ENCODE data around the gene GOLGA6L10.
"Not testable (repeated sequence)": the region's sequence is repeated elsewhere in the genome, so short reads cannot be mapped to it uniquely, and the experiment has no call there.

Gene GOLGA6L10, protein sequence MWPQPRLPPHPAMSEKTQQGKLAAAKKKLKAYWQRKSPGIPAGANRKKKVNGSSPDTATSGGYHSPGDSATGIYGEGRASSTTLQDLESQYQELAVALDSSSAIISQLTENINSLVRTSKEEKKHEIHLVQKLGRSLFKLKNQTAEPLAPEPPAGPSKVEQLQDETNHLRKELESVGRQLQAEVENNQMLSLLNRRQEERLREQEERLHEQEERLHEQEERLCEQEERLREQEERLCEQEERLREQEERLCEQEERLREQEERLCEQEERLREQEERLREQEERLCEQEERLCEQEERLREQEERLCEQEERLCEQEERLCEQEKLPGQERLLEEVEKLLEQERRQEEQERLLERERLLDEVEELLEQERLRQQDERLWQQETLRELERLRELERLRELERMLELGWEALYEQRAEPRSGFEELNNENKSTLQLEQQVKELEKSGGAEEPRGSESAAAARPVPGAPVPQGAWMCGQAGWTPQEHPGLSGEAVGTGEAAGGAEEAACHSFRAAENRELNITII

GRCh38 chr15:82349375-82349774 lies at the start of gene GOLGA6L10:
Gene GOLGA6L10 (minus strand): TSS chr15:82349475. CDS start chr15:82349375, 100 bp downstream.
- not testable (repeated sequence) for DNase-seq

GRCh38 chr15:82398785-82399184 lies 49.5 kb upstream of the GOLGA6L10 start:
- DNase-seq = no peak

DNA sequence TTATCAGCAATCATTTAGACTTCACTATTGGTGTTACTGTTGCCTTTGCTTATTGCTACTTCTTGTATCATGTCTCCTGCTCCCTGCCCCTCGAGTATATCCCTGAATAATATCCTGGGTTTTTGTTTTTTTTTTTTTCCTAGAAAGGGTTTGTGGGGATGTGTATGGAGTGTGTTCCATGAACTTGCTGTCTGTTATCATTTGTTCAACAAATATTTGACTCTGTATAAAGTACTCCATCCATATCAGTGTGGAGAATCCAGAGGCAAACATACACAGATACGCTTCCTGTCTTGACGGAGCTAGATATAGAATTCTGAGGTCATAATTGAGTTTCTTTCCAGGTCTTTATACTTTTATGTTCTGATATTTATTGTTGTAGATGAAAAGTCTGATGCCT lies 48.5 kb upstream of the GOLGA6L10 start:
- no peak for DNase-seq

DNA sequence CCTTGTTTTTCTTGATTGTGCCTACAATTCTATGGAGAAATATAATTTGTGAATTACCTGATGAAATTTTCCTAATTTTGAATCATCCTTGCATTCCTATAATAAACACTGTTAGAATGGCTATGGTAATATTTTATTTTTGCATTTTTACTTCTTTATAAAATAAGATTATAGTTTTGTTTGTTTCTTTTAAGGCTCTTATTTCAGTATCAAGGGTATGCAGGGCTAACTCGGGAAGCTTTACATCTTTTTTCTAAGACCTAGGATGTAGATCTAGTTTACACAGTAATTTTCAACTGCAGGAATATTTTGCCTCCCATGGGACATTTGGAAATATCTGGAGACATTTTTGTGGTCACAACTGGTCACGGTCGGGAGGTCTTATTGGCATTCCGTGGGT lies 46.5 kb upstream of the GOLGA6L10 start:
- not testable (repeated sequence) for DNase-seq

GRCh38 chr15:82393671-82394070 lies 44.4 kb upstream of the GOLGA6L10 start:
- DNase-seq = no peak

- DNase-seq = not testable (repeated sequence)
Observed at GRCh38 chr15:82392077-82392476, 42.8 kb upstream of the GOLGA6L10 start.

DNA sequence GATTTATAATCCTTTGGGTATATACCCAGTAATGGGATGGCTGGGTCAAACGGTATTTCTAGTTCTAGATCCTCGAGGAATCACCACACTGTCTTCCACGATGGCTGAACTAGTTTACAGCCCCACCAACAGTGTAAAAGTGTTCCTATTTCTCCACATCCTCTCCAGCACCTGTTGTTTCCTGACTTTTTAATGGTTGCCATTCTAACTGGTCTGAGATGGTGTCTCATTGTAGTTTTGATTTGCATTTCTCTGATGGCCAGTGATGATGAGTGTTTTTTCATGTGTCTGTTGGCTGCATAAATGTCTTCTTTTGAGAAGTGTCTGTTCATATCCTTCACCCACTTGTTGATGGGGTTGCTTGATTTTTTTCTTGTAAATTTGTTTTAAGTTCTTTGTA lies 40.9 kb upstream of the GOLGA6L10 start:
- not testable (repeated sequence) for DNase-seq

GRCh38 chr15:82387209-82387608 lies 37.9 kb upstream of the GOLGA6L10 start:
- DNase-seq = not testable (repeated sequence)

DNA sequence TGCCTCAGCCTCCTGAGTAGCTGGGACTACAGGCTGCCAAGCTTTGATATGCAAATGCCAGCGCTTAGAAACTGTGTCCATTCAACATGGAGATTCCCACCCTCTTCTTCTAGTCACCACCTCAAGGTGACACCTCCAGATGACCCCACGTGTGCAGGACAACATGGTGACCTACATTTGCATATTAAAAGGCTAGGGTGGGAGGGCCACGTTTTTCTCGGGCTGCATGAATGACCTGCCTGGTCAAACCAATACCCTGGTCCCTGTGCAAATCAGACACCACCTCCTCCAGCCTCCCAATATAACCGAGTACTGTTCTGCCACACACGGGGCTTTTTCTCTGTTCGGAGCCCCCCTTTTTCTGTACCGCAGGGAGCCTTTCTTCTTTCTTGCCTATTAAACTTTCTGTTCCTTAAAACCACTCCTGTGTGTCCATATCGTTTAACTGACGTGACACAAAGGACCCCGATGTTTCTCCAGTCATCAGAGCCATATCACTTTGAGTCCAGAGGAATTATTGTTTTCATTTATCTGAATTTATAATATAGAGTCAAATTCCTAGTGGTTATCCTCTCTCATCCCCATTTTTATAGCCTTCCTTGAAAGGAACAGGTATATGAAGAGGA lies 32.2 kb upstream of the GOLGA6L10 start:
- not testable (repeated sequence) for DNase-seq

GRCh38 chr15:82379552-82379951 lies 30.3 kb upstream of the GOLGA6L10 start:
- DNase-seq = not testable (repeated sequence)

DNA sequence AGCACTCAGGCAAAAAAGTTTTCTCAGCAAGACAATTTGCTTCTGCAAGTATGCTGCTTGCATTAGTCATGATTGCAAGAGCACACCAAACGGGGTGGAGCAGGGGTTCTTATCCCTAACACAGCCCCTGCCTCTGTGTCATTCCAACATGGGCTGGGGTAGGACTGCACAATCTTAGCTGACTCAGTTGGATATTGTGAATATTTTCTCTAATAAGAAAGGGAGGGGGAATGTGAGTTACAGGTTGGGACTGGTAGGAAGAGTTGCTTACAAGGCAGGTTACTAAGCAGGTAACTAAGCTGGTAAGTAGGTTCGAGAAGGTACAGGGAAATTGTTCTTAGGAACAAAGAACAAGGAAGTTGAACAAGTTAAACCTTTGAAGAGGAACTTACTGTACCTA lies 24.4 kb upstream of the GOLGA6L10 start:
- not testable (repeated sequence) for DNase-seq

GRCh38 chr15:82371656-82372055 lies 22.4 kb upstream of the GOLGA6L10 start:
- DNase-seq = no peak

DNA sequence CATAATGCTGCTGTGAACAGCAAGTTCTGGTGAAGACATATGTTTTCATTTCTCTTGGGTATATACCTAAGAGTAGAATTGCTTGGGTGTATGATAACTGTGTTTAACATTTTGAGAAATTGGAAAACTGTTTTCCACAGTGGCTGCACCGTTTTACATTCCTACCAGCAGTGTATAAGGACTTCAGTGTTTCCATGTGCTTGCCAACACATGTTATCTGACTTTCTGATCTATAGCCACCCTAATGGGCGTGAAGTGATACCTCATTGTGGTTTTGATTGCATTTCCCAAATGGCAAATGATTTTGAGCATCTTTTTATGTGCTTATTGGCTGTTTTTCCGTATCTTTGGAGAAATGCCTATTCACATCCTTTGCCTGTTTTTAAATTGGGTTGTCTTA lies 18.5 kb upstream of the GOLGA6L10 start:
- not testable (repeated sequence) for DNase-seq

- not testable (repeated sequence) for DNase-seq
Observed at GRCh38 chr15:82365692-82366323, 16.5 kb upstream of the GOLGA6L10 start.

DNA sequence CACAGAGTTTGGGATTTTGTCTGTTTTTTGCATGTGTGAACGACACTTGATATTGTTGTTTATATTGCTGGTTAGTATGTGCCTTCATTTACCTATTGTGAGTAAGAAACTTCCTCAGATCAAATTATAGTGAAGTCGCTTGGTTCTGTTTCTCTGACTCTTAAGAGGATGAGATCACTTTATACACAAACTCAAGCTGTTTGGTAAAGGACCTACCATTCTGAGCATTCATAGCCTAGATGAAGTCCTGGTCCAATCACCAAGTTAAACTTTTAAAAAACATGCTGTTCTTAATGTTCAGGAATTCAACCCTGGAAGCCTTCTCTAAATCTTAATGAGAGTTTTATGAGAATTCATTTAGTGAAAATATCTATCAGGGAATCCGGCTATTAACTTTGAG lies 15.3 kb upstream of the GOLGA6L10 start:
- not testable (repeated sequence) for DNase-seq

DNA sequence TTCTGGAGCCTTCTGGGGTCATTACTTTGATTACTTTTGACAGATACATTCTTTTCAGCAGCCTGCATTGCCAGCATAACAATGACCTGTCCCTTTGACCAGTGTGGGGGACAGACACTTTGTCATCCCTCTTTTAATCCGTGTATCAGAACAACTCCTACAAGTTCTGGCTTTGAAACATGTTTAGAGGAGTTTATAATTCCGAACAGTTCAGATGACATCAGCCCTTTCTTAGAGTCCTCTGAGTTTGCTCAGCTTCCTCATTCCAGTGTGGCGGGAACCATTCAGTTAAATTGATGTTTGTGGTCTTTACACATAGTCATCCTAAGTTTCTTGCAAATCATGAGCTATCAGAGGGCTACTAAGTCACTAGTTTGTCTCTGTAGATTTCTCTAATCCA lies 13.5 kb upstream of the GOLGA6L10 start:
- DNase-seq = not testable (repeated sequence)

GRCh38 chr15:82360618-82361017 lies 11.3 kb upstream of the GOLGA6L10 start:
- not testable (repeated sequence) for DNase-seq

GRCh38 chr15:82355055-82355454 lies 5.8 kb upstream of the GOLGA6L10 start:
- not testable (repeated sequence) for DNase-seq

DNA sequence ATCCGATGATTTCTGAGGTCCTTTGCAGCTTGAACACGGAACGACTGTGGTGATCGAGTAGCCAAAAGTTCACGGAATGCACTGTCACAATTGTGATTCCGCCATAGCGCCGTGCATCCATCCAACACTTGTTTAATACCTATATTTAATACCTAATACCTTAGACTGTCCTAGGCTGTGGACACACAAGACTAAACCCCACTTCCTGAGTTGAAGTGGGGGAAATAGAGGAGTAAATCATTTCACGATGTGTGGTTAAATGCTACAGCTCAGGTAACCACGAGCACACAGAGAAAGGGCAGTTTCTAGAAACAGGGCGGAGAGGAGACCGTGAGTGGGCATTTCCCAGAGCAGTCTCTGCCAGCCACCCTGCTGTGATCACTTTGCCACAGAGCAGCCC lies 5.3 kb upstream of the GOLGA6L10 start:
- DNase-seq = not testable (repeated sequence)

DNA sequence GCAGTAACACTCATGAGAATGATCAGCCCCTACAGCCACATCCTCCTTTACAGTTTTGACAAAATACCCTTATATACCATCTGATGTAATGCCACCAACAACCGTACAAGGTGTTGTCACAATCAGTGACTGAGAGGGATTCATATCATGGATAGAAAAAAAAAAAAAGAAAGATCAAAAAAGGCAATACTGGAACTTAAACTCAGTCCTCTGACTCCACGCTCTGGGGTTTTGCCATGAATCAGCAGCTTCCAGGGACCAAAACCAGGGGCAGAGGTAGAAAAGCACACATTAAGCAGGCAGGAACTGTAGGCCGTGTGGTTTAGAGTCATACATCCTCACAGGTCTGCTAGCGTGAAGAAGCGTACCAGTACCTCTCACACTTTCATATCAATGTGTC lies 1.6 kb downstream of the GOLGA6L10 start:
- DNase-seq = not testable (repeated sequence)

GRCh38 chr15:82345176-82345575 lies 4.1 kb downstream of the GOLGA6L10 start:
- DNase-seq = not testable (repeated sequence)

DNA sequence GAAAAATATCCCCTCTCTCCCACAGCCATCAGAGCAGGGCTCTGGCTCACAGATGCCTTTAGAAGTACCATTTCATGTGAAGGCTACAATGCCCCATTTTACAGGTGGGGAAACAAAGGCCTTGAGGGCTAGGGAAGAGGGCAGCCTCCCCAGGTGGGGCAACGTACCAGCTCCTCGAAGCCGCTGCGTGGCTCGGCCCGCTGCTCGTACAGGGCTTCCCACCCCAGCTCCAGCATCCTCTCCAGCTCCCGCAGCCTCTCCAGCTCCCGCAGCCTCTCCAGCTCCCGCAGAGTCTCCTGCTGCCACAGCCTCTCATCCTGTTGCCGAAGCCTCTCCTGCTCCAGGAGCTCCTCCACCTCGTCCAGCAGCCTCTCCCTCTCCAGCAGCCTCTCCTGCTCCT lies 4.9 kb downstream of the GOLGA6L10 start:
- DNase-seq = not testable (repeated sequence)

DNA sequence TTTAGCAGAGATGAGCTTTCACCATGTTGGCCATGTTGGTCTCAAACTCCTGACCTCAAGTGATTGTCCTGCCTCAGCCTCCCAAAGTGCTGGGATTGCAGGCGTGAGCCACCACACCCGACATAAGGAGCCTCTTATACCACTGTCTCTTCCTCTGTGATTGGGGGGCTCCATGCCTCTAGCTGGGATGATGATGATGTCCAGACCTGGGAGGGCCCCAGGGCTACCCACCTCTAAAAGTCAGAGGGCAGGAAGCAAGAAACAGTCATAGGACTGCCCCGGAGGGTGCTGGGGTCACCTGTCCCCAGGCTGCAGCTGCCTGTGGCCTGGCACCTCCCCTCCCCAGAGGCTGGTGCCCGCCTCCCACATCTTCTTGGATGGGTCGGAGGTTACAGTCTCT lies 5.4 kb downstream of the GOLGA6L10 start:
- DNase-seq = not testable (repeated sequence)

Measured in NCI-H1417 (cell line).